Measurements from ENCODE around the gene SH3D21.

The SH3D21 gene

GRCh38 chr1:36304521-36304920, 1.6 kb upstream of the SH3D21 start:
- no peak for DNase-seq

GRCh38 chr1:36304970-36305914, 926 bp upstream of the SH3D21 start:
- no peak for DNase-seq

GRCh38 chr1:36305915-36306209, 306 bp upstream of the SH3D21 start:
- no peak for DNase-seq

GRCh38 chr1:36306902-36307456, 811 bp downstream of the SH3D21 start:
- peak; percentile 52 for DNase-seq

- DNase-seq, result no peak
Measured at GRCh38 chr1:36307601-36308330, 1.6 kb downstream of the SH3D21 start.

GRCh38 chr1:36309397-36309796, 3.2 kb downstream of the SH3D21 start:
- no peak for DNase-seq

GRCh38 chr1:36320291-36320761, 14.2 kb downstream of the SH3D21 start:
- DNase-seq, result no peak

- DNase-seq, result no peak
Measured at GRCh38 chr1:36320767-36321118, 14.6 kb downstream of the SH3D21 start.

- DNase-seq, result no peak
Measured at GRCh38 chr1:36321119-36321951, 15.2 kb downstream of the SH3D21 start.

GRCh38 chr1:36322041-36322785, 16.0 kb downstream of the SH3D21 start:
- no peak for DNase-seq

GRCh38 chr1:36322786-36323635, 16.8 kb downstream of the SH3D21 start:
- no peak for DNase-seq

- no peak for DNase-seq
Measured at GRCh38 chr1:36323636-36324352, 17.6 kb downstream of the SH3D21 start, which contains the start of gene EVA1B. Gene EVA1B, minus strand, starts transcription at chr1:36323645. Its CDS starts 608 bp downstream, at chr1:36323037.

- DNase-seq, result no peak
Measured at GRCh38 chr1:36324353-36324703, 18.2 kb downstream of the SH3D21 start.

- no peak for DNase-seq
Measured at GRCh38 chr1:36326499-36326898, 20.3 kb downstream of the SH3D21 start.

GRCh38 chr1:36327421-36328087, 21.4 kb downstream of the SH3D21 start:
- no peak for DNase-seq

- no peak for DNase-seq
Measured at GRCh38 chr1:36328088-36328480, 21.9 kb downstream of the SH3D21 start.

- no peak for DNase-seq
Measured at GRCh38 chr1:36328713-36329112, 22.5 kb downstream of the SH3D21 start.

- DNase-seq, result no peak
Measured at GRCh38 chr1:36329817-36330216, 23.6 kb downstream of the SH3D21 start.

GRCh38 chr1:36330940-36331339, 24.8 kb downstream of the SH3D21 start:
- no peak for DNase-seq

- no peak for DNase-seq
Measured at GRCh38 chr1:36337830-36338229, 31.7 kb downstream of the SH3D21 start.

Measured in GOT3 (cell line).